HG02970 (cell line): ENCODE results near the gene LONRF2.

Experiments
- ATAC-seq: cut with Tn5 transposase; IDR thresholded peaks from one replicate; pipeline ENCODE4 v1.9.1; 2021; ENCODE audit warnings: mild to moderate bottlenecking, moderate library complexity, moderate number of reproducible peaks; ENCODE audit not compliant: unreplicated experiment, low FRiP score

Gene LONRF2

DNA sequence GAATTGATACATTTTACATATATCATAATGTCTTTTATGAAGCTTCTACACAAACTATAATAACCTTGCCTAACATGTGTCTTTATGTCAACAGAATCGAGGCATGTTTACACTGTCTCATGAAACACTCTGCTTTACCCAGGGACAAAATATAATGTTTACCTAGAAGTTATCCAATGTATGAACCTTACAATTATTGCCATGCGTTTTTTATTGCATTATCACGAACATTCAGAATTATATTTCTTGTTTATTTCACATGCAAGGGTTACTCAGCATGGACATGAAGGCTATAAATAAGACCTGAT lies 19.8 kb downstream of the LONRF2 start:
- no peak for ATAC-seq

DNA sequence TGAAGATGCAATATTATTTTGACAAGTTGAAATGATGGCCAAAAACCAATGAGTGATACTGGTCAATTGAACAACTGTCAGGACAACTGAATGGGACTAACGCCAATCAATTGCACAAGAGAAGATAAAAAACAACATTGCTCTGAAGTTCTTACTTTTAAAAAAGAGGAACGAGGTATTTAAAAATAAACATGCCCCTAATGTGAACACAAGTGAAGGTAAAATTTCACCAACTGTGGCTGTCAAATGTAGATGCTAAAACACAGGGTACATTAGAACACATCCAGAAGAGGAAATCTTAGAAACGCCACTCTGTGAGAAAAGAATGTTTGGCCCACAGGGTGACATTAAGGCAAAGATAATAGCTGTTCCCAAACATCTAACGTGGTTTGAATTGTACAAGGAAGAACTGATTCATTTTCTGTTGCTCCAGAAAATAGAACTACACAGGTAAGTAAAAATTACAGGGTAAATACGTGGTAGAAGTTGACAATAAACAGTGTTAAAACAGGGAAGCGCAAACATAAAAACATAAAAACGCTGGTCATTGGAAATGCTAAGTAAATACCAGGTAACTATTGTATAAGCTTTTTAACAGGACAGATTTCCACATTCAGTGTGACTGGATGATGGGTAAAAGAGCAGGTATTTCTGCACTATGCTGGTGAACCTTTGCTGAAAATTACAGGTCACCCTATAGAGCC lies 20.3 kb downstream of the LONRF2 start:
- no peak for ATAC-seq

DNA sequence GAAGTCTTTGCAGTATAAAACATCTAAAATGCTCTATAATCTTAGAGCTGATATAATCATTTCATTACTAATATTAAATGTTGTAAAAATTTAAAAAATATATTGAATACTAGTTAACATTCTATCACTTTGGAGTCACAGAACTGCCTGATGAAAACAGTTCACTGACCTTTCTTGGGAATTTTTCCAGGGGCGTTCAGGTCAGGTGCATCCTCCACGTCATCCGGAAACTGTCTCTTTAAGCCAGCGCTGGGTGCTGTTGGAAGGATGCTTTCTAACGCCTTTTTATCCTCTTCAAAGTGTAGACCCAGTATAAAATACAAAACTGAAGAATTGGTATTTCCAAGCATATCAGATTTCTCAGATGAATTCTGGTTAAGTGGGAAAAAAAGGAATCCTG lies 22.8 kb downstream of the LONRF2 start:
- ATAC-seq, result no peak

DNA sequence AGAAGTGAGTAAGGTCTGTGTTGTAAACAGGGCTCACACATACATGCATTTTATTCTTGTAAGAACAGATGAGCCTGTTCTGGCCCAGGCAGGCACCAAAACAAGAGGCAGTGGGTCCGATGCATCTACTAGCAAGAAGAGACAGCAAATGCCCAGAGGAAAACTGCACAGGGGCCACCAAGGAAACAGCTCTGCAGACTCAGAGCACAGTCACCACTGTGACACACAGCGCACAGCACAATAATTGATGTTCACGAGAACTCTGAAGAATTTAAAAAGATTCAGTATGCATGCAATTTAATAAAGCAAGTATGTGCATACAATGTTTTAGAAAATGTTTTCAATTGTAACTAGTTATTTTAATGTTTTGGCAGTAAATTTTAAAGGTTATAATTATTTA lies 24.8 kb downstream of the LONRF2 start:
- ATAC-seq, result no peak

DNA sequence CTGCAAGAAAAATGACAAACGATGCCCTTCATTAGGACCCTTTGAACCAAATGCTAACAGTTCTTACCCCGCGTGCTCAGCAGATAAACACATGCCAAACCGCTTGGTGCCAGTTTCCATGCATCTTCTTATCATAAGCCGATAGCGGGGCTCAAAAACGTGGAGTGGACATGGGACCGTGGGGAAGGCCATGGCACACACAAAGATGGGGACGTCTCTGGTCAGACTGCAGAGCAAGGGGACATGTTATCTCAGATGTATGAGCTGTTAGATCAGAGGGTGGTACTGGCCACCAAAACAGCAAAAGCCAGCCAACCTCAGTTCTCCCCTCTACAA lies 28.2 kb downstream of the LONRF2 start:
- no peak for ATAC-seq

DNA sequence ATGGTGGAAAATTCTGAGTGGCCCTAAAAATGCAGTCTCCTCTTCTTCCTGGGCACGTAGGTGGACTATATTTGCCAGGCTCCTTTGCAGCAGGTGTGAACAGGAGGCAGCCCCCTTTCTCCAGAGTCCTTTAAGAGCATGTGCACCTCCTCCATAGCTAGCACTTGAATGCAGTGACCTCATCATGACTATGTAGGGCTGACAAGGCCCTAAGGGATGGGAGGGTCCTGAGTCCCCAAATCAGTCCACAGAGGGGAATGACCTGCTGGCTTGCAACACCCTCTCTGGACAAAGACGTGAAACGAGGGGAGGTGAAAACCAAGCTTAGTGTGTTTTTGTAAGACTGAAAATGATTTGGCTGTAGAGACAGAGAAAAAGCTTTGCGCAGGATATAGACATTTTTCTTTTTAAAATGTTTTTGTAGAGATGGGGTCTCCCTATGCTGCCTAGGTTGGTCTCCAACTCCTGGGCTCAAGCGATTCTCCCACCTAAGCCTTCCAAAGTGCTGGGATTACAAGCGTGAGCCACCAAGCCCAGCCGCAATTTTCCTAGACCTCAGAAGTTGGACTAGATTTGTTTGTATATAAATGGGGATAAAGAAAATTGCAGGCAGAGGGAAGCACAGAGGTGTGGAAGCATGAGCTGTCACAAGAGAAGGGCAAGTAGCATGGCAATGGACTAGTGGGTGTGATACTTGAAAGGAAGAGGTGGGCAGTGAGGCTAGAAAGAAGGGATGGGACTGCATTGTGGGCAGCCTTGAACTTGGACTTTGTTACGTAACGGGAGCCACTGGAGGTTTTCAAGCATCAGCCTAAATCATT lies 28.8 kb downstream of the LONRF2 start:
- ATAC-seq, result no peak

DNA sequence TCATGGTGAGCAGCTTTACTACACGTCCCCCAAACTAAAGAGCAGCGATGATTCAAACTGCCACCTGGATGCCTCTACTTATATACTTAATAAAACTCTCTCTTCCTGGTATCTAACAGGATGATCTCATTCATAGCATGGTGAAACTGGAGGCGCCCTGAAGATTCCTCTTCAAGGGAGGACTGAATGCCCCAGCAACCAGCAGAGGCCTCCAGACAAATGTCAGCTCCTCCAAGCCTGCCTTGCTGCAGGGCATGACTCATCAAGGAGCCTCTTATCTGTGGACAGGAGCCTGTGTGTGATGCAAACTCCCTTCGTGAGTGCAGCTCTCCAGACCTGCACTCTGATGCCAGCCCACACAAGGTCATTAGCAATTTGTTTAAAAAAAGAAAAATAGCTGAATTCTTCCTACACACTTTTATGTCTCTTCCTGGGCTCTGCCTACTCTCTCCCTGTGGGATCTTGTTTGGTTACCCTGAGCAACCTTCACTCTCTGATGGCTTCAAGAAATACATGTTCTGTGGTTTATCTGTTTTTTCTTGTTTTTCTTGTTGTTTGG lies 30.2 kb downstream of the LONRF2 start:
- no peak for ATAC-seq

DNA sequence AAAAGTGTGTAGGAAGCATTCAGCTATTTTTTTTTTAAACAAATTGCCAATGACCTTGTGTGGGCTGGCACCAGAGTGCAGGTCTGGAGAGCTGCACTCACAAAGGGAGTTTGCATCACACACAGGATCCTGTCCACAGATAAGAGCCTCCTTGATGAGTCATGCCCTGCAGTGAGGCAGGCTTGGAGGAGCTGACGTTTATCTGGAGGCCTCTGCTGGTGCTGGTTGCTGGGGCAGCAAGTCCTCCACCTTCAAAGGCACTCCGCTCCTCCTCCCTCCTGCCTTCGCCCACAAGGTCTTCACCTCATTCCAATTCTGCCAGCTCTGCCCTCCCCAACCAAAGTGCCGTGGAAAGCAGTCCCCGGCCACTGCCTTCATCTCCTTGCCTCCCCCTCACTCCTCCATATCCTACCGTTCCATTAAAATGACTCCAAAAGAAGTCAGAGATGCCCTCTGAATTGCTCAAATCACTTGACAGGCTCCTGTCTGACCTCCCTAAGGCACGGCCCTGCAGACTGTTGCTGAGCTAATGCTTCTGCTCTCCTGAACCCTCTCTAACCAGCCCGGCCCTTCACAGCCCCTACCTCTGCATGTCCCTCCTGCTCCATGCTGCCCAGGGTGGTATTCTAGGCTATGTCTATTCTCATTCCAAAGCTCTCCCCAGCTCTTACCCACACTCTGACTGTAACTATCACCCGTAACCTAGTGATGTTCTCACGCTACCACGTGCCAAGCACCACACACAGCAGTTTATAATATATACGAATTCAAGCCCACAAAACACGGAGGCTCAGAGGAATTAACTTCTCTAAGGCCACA lies 30.9 kb downstream of the LONRF2 start:
- ATAC-seq, result no peak

DNA sequence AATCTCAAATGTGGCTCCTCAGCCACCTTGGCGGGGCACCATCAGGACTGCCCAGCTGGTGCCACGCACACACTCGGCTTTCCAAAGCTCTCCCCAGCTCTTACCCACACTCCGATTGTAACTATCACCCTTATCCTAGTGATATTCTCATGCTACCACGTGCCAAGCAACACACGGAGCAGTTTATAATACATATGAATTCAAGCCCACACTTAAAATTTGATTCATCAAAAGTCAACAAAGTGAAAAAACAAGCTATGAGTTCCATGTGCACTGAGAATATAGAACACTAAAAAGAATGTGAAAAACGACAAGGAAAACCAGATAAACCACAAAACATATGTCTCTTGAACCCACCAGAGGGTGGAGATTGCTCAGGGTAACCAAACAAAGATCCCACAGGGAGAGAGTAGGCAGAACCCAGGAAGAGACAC lies 31.6 kb downstream of the LONRF2 start:
- ATAC-seq, result no peak

DNA sequence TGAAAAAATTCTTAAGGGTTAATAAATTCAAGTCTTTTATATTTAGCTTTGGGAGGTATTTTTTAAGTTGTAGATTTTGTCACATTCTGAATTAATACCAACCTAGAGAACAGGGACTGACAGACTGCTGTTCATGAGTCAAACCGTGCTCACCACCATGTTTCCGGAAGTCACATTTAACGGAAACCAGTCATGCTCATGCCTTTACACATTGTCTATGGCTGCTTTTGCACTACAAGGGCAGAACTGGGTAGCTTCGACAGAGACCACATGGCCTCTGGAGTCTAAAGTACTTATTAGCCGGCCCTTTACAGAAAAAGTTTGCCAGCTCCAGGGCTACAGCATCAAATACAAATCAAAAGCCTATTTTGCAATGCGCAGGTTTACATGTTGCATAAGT lies 33.3 kb downstream of the LONRF2 start:
- ATAC-seq, result no peak

DNA sequence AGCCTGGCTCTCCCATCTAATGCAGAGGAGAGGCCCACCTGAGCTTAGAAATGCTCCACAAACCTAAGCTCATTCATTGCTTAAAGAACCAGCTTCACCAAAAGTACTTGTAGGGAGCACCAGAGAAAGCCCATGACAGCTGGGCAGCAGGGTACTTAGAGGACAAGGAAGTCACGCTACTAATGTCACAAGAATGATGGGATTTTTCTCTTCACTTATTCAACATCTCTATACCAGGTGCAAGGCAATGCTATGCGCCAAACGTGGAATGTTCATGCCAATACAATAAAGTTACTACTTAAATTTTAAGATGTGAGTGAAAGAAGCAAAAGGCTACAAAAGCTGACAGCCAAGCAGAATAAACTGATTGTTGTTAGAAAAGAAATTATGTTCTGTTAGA lies 36.0 kb downstream of the LONRF2 start:
- no peak for ATAC-seq

DNA sequence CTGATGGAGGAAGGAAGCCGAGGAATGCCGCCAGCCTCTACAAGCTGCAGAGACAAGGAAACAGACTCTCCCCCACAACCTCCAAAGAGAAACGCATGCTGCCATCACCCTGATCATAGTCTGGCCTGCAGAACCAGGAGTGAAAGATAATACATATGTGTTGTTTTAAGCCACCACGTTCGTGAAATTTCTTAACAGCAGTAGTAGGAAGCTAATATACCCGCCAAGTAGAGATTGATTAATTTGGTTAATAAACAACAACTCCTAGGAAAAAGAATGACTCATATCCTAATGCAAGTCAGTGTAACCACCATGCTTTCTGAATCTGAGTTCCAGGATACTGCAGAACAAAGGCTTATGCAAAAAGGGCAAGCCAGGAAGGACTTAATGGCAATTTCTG lies 36.6 kb downstream of the LONRF2 start:
- ATAC-seq, result no peak

DNA sequence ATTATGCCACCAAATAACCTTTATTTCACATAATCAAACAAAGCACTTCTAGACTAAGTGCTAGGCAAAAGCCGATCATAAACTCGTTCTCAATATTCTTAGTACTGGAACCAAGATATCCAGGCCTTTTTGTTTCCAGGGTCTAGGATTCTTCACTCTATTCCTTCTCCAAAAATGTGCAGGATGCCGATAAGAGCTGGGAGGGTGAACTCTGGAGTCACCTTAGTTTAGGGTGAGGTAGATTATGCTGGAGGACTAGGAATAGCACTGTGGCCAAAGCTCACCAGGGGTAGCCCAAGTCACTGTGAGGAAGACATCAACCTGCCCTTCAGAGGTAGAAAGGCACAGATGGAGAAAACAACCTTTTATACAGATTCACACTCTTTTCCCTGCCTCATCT lies 37.3 kb downstream of the LONRF2 start:
- ATAC-seq, result no peak

DNA sequence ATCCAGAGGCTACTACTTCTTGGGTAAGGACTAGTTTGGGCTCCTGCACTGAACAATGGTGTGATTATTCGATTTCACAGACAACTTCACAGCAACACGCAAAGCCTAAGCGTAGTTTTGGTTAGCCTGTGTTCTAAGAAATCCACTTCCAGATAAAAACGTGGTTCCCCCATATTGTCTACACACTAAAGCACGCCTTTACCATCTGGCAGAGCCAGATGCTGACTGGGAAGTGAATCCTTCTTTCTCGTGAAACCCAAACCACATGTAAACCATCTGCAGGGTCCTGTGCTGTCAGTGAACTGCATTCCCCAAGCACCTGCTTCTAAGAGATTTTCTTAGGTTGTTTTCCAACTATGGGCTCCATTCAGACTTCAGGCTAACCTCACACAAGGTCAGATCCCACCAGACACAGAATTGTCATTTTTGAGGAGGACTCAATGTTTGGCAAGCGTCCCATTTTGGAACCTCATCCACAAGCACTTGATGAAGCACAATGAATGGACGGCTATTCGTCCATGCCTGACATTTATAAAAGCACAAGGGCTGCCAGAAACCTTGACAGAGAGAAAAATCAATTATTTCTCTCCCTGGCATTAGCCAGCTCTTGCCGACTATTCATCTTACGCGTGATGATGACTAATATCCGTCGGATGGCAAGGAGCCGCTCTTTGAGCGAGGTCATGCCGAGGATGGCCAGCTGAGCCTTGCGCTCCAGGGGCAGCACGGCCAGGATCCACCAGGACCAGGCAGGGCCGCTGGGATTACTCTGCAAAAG lies 38.4 kb downstream of the LONRF2 start:
- no peak for ATAC-seq

DNA sequence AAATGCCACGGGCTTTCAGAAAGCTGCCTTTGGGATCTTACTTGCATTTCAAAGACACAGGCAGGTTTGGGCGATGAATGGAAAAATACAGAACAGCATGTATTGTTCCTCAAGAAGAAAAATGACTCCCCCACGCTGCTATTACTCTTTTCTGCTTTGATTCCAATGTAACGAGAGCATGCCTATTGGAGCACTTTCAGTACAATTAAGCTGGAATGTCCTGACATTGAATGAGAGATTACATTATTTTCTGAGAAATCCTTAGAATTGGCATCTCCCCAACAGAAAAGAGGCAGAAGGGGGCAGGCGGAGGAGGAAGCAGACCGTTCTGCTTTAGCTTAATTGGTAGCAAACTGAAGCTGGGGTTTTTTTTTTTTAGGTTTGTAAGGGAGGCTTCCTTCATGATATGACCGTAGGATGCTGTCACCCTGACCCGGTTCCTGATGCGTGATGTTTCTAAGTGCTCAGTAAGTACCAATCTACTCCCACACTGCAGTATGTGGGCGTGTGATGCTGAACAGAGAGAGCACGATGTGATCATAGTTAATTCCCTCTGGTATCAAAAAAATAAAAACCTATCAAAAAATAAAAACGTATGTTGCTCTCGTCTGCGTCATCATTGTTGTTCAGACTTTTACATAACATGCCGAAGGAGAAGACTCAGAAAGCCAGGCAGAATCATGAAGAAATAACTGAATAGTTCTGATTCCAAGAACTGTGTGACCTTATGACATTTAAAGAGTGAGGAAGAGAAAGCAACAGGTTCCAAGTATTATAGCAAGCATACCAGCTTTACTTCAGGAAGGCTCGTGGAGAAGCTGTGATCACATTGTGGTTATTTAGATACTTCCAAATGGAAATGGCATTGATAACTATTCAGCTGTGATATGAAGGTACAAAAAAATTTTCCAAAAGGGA lies 40.5 kb downstream of the LONRF2 start:
- ATAC-seq, result no peak

DNA sequence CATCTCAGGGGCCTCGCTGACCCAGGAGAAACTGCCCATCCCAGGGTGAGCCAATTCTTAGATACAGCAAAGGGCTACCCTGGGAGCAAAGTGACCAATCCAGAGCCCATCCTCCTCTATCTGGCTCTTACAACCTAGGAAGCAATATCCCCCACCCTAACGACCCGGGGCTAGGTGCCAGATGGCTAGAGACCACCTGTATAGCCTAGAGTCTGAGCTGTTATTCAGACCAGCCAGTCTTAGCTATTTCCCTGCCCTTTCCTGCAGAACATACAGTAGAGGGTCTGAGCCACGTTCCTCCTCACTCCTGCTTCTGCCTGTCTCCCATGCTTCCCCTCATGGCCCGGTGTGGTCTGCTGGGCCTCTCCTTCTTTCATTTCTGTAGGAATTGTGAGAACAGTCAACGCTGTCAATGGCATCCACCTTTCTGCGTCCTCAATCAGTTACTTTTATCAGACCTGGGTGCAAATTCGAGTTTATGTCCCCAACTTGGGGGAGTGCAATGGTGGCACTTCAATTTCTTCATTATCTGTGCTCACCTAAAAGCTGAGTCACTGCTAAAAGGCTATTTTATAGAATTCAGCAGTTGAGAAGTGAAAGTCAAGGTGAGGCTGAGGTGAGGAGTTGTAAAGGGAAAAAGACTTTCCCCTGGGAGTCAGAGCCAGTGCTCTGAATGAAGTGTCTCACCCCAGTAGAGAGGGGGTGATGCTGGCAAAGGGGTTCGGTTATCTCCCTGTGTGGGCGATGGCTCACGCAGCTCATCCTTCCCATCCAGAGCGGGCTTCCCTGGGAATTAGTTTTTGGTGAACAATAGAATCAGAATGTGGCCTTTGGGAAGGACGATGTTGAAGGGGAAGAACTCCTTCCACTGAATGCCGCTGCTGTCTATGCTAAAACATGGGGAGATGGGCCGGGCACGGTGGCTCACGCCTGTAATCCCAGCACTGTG lies 42.4 kb downstream of the LONRF2 start:
- no peak for ATAC-seq

DNA sequence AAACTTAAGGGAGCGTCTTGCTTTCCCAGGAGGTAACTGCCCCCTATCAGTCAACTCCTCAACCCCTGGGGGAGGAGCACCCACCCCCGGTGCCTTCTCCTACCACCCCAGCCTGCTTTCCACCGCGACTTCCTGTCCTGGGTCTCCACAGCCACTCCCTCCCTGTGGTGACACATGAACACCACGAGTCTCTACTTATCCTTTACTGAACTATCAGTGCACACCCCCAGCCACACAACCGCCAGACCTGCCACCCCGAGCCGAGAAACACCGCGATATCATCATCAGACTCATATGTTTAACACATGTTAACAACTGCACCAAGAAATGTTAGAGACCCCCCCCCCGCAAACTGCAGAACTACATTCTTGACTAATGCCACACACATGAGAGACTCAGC lies 43.3 kb downstream of the LONRF2 start:
- ATAC-seq, result no peak

DNA sequence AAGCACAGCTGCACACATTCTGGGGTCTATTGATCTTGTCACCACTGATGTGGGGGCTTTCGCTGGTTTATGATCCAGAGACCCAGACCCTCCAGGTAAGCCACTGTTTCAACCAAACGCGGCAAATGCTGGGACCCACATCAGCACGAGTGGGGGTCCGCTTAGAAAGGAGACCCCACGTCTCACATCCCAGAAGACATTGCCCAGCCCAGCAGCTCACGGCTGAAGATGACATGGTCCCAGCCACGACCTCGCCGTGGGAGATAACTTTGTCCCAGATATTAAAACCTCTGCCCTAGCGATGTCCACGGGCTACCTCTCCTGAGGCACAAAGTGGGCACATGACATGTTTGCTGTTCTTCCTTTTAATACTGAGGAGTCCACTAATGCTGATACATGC lies 43.8 kb downstream of the LONRF2 start:
- ATAC-seq, result no peak
